HG02759 (cell line): ENCODE data around the gene TTC13.

Experiments used
- ATAC-seq: cut with Tn5 transposase; IDR thresholded peaks from one replicate; pipeline ENCODE4 v1.9.1; 2021; ENCODE audit warnings: mild to moderate bottlenecking, moderate library complexity; ENCODE audit not compliant: unreplicated experiment

Gene TTC13

GRCh38 chr1:230957580-230957989, 21.1 kb downstream of the TTC13 start:
- ATAC-seq = peak; percentile 79

DNA sequence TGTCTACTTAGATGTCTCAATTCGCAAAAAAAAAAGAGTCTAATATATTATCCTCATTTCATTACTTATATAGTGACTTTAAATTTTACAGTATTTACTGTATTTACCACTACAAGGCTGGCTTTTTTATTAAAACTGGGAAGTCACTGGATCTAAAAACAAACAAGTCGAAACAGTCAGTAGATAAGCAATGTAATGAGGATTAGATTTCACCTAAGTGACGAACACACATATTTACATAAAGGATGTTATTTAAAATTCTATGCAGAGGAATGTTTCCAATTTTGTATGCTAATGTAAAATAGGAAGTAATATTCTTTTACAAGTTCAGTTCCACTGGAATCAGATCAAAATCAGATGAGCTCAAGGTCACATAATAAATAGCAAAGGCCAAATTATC, 28.3 kb downstream of the TTC13 start:
- ATAC-seq = no peak

GRCh38 chr1:230948903-230949302, 29.8 kb downstream of the TTC13 start:
- ATAC-seq = no peak

DNA sequence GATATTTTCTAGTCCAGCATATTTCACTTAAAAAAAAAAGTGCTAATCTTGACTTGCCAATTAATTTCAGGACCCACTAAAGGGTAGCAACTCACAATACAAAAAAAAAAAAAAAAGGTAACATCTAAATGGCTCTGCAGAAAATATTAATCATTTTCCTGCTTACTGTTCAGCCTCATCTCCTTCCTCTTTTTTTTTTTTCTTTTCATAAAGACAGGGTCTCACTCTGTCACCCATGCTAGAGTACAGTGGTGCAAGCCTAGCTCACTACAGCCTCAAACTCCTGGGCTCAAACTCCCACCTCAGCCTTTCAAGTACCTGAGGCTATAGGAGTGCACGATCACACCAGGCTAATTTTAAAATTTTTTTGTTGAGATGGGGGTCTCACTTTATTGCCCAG, 30.4 kb downstream of the TTC13 start:
- ATAC-seq = no peak

GRCh38 chr1:230943048-230943593, 35.5 kb downstream of the TTC13 start:
- ATAC-seq = no peak

DNA sequence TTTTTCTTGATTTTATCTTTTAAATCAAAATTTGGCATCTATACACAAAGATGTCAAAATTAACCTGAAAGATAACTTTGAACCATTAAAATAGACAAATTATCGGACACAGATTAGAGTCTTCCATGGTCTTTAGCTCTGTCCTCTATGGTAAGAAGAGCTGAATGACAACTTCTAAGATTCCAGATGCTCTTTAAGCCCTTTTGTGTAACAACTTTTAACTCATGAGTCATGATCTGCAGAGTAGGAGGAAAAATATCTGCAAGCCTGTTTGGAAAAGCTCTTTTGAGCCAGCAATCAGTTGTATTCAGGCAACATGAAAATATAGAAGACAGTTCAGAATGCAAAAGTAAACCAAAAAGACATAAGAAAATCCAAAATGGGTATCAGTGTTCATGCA, 37.8 kb downstream of the TTC13 start:
- no peak for ATAC-seq

GRCh38 chr1:230939806-230940489, 38.7 kb downstream of the TTC13 start:
- ATAC-seq = no peak

DNA sequence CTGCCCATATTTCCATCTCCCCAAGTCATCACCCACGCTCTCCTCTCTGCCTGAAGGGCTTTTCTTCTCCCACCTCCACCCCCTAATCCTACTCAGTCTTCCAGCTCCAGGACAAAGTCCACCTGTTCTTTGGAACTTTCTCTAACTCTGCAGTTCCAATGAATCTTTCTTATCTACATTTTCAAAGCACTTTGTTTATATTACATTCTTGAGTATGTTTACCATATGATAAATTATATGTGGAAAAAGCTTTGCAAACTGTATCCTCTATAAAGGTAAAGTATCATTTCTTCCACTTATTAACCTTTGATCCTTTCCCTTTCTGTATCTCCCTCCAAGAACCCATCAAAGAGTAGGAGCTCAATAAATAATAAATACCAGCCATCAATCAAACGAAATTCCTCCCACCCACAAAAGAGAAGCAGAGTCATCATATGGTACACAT, 39.7 kb downstream of the TTC13 start:
- no peak for ATAC-seq

GRCh38 chr1:230937371-230937770, 41.3 kb downstream of the TTC13 start:
- ATAC-seq = no peak

GRCh38 chr1:230936475-230936874, 42.2 kb downstream of the TTC13 start:
- no peak for ATAC-seq

GRCh38 chr1:230935852-230936251, 42.8 kb downstream of the TTC13 start:
- ATAC-seq = no peak

- ATAC-seq = no peak
Measured at GRCh38 chr1:230930986-230931385, 47.7 kb downstream of the TTC13 start.

DNA sequence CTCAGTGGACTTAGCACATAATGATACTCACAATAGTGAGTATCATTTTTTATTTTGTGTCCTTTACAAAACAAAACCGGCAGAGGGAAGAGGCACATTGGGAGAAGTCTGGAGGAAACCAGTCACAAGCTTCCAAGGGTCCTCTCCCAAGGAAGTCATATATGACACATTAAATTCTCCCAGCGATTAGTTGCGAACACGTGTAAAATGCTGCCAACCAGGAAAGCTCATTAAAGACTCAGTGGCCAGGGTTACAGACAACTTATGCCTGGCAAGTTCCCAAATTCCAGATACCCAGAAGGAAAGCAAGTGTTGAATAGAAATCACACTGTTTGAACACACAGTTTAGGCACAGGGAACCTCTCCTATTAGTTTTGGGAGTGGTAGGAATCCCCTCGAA, 52.5 kb downstream of the TTC13 start:
- no peak for ATAC-seq

DNA sequence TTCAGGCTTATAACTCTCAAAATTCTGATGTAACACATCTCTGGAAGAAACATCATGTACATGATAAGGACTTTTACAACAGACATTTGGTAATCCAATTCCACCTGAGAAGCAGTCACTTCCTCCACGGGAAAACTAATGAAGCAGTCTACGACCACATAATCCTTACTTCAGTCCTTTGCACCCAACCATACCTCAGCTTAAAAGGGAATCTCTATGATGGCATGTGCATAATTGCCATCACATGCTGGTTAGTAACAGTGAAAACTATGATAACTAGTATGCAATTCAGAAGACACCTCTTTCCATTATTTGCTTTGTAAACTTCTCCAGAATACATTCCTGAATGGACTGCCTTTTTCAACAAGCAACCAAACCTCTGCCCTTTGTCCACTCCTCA, 53.1 kb downstream of the TTC13 start:
- ATAC-seq = no peak

GRCh38 chr1:230923176-230923575, 55.5 kb downstream of the TTC13 start:
- ATAC-seq = no peak

DNA sequence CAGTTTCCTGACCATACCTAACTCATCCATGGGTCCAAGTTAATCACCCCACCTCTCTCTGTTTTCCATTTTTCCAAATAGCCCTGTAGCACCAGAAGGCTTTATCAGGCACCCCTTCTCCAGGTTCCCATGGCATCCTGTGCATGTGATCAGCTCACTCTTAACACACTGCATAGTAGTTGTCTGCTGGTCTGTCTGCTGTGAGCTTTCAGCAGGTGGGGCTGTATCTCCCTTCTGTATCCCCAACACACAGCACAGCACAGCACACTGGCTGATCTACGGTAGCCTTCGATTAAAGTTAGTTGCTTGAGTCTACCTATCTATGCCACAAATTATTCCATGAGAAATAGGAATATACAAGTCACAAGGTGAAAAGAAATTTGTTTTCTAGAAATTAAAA, 56.0 kb downstream of the TTC13 start:
- ATAC-seq = no peak

DNA sequence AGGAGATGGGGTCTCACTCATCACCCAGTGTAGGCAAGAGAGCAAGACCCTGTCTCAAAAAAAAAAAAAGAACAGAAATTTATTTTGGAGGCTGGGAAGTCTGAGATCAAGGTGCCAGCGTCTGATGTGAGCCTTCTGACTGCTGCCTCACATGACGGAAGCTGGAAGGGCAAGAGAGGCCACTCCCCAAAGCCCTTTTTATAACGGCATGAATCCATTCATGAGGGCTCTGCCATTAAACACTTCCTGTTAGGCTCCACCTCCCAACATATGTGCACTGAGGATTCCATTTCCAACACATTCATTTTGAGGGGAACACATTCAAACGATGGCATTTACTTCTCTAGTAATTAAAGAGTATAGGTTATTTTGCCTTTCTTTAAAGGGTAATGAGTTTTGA, 59.5 kb downstream of the TTC13 start:
- ATAC-seq = no peak

- ATAC-seq = no peak
Measured at GRCh38 chr1:230917284-230918135, 61.2 kb downstream of the TTC13 start.

GRCh38 chr1:230916587-230917283, 61.9 kb downstream of the TTC13 start:
- no peak for ATAC-seq

GRCh38 chr1:230915078-230915477, 63.6 kb downstream of the TTC13 start:
- no peak for ATAC-seq

GRCh38 chr1:230913496-230913895, 65.2 kb downstream of the TTC13 start:
- ATAC-seq = no peak
